Measurements from ENCODE around the gene HDAC8.
"Not testable (repeated sequence)": the region's sequence is repeated elsewhere in the genome, so short reads cannot be mapped to it uniquely, and the experiment has no call there.

The HDAC8 gene

DNA sequence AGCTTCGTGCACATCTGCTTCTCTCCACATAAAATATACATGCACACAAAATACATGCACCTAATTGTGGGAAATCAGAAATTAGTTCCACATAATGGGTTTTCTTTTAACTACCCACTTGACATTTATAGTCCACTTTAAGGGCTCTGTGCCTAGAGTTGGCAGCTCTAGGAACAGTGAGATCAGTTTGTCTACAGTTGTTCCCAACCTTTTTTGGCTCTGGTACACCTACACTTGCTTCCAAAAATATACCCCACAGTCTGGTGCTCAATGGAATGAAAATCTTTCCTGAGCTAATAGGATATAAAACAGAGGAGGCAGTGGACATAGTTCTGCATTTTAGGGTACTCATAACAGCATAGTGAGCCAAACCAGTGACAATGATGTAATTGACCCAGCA, 36.1 kb downstream of the HDAC8 start:
- DNase-seq (ENCODE audit: low read depth in 2 of 2): no peak

DNA sequence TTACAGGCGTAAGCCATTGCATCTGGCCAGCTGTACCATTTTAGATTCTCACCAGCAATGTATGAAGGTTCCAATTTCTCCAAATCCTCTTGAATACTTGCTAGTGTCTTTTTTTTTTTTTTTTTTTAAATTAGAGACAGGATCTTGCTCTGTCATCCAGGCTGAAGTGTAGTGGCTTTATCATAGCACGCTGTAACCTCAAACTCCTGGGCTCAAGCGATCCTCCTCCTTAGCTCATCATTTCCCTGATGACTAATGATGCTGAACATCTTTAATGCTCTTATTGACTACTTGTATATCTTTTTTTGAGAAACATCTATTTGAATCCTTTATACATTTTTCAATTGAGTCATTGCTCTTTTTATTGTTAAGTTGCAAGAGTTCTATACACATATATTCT, 40.3 kb downstream of the HDAC8 start:
- DNase-seq (ENCODE audit: low read depth in 2 of 2): no peak

DNA sequence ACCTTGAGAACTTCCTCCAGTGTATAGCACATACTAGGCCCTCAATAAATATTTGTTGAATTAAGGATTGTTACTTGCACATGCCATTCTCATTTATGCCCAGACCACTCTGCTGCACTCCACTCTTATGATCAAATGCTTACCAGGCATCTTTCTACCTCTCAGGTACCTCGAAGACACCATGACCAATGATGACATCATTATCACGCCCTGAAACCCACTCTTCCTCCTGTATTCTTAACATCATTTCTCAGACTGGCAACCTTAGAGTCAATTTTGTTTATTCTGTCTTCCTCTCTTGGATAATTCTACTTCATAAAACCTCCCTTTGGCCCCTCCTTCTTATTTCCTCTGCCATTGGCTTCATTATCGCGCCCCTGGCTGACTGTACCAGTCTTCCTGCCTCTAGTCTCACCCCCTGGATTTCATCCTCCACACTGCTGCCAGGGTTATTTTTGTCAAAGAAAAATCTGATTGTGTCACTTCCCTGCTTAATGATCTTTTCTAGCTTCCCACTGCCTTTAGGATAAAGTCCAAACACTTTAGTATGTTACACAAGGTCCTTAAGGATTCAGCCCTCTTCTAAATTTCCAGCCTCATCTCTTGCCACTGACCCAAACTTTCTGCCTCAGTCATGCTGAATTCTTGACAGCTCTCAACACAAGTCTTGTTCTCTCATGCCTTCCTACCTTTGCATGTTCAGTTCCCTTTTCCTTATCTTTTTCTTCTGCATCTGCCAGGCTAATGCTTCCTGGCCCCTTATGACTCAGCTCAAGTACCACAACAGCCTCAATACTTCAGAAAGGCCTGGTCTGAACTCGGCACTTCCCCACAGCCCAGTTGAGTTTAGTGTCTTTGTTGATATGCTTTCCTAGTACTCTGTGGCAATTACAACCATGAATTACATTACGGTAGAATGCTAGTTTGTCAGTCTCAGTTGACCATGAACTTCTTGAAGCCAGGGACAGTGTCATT, 45.8 kb downstream of the HDAC8 start:
- DNase-seq (ENCODE audit: low read depth in 2 of 2): no peak

DNA sequence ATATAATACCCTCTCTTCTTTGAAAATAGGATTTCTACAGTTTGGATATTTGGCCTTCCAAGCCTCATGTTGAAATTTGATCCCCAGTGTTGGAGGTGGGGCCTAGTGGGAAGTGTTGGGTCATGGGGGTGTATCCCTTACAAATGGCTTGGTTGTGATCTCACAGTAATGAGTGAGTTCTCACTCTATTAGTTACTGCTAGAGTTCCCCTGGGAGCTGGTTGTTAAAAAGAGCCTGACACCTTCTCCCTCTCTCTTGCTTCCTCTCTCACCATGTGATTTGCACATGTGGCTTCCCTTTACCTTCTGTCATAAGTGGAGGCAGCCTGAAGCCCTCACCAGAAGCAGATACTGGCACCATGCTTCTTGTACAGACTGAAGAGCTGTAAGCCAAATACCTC, 73.9 kb downstream of the HDAC8 start:
- no peak for DNase-seq (ENCODE audit: low read depth in 2 of 2)

DNA sequence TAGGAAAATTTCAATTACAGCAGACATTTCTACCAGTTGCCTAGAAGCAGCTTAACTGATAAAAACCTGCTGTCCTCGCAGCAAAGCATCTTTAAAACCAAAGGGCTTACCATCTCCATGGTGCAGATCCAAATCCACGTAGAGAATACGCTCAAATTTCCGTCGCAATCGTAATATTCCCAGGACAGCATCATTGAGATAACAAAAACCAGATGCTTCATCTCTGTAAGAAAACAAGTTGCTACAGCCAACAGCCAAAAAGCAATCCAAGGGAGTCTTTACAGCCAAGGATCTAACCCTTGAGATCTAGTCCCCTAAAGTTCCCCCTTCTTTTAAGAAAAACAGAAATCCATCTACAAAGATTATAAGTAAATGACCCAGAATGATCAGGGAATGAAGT, 77.6 kb downstream of the HDAC8 start:
- DNase-seq (ENCODE audit: low read depth in 2 of 2): no peak

DNA sequence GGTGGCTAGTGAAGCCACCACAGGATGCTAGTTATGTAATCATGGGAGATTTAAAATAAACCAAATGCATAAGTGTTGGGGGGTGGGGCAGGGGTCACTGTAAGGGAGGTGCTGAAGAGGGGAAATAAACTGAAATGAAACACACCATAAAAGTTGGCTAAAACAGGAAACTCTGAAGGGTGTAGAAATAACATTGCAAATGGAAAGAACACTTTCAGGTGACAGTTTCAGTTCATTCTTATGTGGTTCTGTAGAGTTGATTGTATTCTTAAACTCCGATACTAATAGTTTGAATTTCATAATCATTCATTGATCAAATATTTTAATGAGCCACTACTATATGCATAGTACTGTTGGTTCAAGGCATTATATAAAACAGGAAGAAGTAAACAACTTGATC, 80.1 kb downstream of the HDAC8 start:
- DNase-seq (ENCODE audit: low read depth in 2 of 2): no peak

DNA sequence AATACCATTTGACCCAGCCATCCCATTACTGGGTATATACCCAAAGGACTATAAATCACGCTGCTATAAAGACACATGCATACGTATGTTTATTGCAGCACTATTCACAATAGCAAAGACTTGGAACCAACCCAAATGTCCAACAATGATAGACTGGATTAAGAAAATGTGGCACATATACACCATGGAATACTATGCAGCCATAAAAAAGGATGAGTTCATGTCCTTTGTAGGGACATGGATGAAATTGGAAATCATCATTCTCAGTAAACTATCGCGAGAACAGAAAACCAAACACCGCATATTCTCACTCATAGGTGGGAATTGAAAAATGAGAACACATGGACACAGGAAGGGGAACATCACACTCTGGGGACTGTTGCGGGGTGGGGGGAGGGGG, 82.4 kb downstream of the HDAC8 start:
- DNase-seq (ENCODE audit: low read depth in 2 of 2): not testable (repeated sequence)

DNA sequence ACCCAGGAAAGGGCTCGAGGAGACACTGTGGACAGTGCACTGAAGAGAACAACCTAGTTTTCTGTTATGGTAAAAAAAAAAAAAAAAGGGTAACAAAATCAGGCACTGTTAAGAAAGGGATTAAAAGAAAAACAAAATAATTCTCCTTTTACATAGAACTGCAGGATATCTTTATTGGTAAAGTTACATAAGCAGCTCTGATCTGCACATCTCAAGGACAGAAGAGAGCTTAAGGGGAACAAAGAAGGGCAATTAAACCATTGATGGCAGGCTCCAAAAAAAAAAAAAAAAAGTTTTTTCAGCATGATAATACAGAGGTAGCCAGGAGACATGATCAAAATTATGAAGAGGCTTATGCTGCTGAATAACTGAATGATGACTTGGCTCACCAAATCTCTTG, 85.0 kb downstream of the HDAC8 start:
- no peak for DNase-seq (ENCODE audit: low read depth in 2 of 2)

DNA sequence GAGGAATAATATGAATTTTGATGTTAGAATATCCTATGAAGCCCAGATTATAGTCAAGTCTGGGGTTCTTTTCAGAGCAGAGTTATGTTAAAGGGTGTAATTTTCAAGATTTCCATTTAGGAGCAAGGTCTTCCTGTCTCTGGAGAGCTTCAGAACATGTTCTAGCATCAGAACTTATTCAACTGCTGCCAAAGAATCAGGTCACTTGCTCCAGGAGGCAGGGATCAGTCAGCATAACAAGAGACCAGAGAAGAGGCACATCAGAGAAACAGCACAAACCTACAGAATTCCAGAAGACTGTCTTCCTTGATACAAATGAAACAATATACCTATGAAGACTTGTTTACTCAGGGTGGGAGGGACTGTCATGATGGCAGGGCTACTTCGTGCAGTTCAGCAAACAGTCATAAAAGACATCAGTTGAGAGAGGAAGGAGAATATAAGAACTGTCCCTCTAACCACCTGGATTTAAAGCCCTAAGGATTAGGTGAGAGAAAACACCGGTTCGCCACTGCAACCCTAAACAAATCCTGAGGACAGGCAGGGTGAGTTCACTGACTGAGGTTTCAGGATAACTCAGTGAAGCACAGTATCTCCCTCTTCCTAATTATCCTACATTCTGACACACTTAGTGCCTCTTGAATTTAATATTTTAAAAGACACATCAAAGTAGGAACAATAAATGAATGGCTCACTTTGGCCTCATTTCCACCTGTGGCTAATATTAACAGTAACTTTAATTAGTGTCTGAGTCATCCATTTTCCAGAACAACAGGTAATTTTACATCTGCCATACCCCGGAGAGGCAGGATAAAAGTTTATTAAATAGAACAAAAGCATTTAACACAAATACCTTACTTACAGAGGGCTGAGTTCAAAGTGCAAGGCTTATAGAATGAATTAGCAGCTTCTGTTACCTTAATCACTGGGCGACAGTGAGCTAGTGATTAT, 93.0 kb downstream of the HDAC8 start:
- no peak for DNase-seq (ENCODE audit: low read depth in 2 of 2)

DNA sequence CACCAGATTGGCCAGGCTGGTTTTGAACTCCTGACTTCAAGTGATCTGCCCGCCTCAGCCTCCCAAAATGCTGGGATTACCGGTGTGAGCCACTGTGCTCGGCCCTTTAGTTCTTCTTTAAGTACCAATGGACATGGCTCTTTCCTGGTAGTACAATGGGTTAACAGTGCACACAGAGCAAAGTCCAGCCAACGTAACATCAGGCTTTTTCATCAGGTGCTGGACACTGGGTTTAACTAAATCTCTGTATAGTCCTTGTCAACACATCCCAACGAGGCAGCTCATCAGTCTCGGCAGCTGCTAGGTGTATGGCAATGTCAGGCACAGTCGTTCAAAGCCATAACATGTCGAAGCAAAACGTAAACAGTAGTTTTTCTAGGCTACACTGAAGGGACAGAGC, 93.8 kb downstream of the HDAC8 start:
- DNase-seq (ENCODE audit: low read depth in 2 of 2): no peak

DNA sequence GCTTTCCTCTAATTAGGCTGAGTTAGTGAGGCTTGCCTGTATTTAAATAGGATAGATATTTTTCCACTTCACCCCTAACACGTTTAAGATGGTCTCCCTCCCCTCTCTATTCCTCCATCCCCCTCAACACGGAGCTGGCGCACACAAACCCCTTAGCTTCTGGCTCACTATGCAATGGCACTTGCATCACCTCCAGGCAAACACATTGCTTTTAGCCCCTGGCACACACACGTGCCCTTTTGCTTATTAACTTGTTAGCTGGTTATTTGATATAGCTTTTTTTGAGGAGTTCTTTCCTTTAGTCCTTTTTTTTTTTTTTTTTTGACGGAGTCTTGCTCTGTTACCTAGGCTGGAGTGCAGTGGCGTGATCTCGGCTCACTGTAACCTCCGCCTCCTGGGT, 94.3 kb downstream of the HDAC8 start:
- no peak for DNase-seq (ENCODE audit: low read depth in 2 of 2)

DNA sequence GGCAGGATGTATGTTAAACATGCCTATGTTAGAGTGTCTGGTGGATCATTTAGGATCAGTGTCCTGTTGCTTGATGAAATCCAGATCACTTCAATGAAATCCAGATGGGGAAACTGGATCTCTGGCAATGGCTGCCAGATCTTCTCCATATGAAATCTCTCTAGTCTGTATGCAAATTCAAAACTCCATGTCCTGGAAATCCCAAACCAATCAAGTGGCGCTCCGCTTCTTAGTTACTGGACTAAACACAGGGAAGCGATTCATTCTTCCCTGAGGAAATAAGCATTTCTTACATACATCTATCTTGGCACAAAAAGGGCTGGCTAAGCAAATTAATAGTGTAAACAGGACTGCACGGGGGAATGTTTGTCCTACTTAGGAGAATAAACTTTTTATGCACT, 94.9 kb downstream of the HDAC8 start:
- no peak for DNase-seq (ENCODE audit: low read depth in 2 of 2)

DNA sequence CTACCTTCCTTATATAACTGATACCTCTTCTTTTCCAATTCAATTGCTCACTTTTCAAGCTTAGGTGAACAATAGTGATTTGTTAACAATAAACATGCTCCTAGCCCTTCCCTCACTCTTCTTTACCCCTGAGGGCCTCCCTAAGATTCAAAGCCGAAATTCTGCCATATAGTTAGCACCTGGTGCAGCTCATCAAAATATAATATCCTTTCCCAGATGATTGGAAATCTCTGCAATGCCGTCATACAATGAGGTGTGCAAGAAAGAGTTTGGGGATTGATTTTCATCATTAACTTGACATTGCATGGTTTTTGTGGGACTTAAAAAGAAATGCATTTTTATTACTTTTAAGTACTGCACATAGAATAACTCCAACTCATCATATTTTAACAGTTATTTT, 95.3 kb downstream of the HDAC8 start:
- DNase-seq (ENCODE audit: low read depth in 2 of 2): no peak

DNA sequence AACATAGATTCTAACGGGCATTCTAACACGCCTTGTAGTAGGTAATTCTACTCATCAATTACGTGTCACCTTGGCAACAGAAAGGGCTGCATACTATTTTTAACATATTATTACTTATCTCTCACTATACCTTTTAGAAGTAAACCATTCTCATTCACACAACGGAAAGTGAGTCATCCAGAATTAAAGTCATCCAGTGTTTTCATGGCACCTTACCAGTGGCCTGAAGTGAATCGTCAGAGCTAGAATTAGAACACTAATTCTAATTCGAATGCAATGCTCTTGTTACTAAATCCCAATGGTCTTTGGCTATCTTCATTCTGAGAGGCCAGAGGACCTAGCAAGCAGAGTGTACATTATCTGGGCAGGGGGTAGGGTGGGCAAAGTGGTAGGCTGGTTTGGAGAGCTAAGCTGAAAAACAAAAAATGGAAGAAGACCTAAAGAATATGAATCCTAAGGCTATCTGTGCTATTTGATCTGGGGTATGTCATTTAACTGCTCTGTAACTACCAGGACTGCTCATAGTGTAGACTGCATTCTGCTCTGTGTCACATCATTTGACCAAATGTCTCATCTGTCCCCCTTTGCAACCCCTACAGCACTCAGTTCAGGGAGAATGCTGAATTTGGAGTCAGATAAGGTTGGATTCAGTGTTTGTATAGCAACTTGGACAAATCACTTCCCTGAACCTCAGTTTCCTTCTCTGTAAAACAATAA, 96.5 kb downstream of the HDAC8 start:
- DNase-seq (ENCODE audit: low read depth in 2 of 2): no peak

DNA sequence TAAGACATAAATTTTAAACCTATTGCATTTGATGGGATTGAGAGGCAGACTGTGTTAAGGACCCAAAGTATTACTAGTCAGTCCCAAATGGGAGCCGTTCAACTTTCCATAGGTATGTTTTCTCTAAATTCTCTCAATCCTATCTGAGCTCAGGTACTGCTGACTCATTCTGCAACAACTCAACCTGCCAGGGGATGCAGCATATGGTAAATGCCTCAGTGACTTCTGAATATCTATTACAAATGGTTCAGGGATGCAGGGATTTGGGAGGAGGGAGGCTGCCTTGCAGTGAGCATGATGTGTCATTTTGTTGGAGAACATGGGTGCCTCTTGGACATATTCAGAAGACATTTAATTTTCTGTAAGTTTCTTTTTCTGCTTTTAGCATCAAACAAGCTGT, 97.3 kb downstream of the HDAC8 start:
- DNase-seq (ENCODE audit: low read depth in 2 of 2): no peak

DNA sequence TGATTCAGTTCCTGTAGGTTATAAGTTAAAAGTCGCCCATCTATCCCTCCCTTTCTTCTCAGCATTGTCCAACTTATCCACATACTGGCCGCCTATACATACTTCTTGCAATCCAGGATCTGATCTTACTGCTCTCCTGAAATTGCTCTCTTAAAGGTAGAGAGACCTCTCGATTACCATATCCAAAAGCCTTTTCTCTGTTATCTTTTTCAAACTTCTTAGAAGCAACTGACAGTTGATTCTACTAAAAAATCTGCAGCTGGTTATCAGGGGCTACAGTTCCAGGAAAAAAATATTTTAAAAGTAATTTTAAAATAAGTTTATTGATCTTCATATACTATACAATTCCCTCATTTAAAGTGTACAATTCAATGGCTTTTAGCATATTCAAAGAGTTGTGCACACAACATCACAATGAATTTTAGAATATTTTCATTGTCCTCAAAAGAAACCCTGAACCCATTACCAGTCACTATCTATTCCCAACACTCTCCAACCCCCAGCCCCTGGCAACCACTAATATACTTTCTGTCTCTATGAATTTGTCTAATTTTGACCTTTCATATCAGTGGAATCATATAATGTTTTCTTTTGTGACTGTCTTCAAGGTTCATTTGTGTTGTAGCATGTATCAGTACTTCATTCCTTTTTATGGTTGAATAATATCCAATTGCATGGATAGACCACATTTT, 102.0 kb downstream of the HDAC8 start:
- DNase-seq (ENCODE audit: low read depth in 2 of 2): no peak

DNA sequence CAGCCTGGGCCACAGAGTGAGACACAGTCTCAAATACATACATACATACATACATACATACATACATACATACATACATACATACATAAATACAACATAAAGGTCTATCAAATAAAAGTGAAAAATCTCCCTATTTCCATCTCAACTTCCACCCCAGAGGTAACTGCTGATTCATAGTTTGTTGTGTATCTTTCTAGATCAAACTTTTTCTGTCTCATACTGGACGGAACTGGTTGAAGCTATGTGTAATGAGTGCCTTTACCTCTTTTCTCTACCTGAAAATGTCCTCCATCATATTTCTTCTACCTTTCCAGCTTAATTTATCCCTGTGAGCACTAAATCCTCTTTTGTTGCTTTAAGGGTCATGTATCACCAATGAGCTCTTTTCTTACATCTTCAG, 102.5 kb downstream of the HDAC8 start:
- no peak for DNase-seq (ENCODE audit: low read depth in 2 of 2)

DNA sequence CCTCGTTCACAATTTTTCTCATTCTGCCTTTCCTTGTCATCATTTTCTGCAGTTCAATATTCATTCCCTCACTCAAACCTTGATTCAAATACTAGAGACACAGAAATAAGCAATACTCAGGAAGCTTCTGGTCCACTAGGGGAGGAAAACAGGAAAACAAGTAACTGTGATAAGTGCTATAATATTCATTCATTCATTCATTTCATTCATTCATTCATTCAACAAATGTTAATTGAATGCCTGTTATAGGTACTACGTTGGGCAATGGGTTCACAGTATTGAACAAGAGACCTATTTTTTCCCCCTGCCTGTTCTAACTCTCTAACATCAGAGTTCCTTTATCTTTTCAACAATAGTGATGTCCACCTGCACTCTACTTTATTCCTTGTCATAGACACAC, 104.0 kb downstream of the HDAC8 start:
- DNase-seq (ENCODE audit: low read depth in 2 of 2): no peak

DNA sequence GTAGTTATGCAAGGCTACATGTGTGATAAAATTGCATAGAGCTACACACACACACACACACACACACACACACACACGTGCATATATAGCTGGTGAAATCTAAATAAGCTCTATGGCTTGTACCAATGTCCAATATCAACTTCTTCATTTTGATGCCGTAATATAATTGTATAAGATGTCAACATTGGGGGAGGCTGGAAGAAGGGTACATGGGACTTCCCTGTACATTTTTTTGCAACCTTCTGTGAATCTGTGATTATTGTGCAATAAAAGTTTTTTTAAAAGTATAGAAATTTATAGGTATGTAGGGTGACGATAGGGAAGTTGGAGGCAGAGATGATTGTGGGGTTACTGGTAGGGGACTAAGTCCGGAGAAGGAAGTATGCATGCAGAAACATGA, 105.5 kb downstream of the HDAC8 start:
- no peak for DNase-seq (ENCODE audit: low read depth in 2 of 2)

DNA sequence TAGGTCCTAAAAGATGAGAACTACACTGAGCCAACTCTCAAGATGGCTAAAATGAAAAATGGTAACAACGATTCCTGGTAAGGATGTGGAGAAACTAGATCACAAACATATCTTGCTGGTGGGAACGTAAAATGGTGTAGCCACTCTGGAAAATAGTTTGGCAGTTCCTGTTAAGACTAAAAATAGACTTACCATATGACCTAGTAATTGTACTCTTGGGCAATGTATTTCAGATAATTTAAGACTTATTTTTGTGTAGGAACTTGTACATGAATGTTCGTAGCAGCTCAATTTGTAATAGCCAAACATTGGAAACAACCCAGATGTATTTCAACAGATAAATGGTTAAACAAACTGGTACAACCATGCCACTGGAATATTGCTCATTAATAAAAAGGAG, 106.2 kb downstream of the HDAC8 start:
- no peak for DNase-seq (ENCODE audit: low read depth in 2 of 2)

DNA sequence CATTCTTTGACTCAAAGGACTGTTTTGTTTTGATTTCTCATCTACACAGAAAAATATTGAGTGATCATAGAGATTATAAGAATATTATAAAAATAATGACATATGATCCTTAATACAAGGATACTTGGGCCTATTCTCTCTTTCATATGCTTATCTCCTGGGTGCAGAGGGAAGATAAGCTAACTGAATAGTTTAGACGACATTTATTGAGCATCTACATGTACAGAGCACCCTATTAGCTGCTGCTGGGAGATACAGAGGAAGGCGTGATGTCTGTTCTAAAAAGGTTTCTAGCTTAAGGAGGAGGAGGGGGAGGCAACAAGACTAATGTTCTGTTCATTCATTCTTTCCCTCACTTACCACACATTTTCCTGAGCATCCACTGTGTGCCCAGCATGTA, 106.8 kb downstream of the HDAC8 start:
- DNase-seq (ENCODE audit: low read depth in 2 of 2): no peak
